Lung (tissue), 12 donors: ENCODE measurements around the gene ASB13. TPM values are rescaled to one million over a fixed set of nuclear protein-coding genes. Genes with fewer than 3 reads are reported as not detected.

ENCODE experiments used
- ATAC-seq: fragments of 200-7000 bp; cut with Tn5 transposase; one replicate; pipeline ENCODE4 v1.9.1; 2020; ENCODE audit warnings: moderate number of reproducible peaks; ENCODE audit not compliant: insufficient read depth, low FRiP score
- DNase-seq, 3 donors: peaks; one replicate each; pipeline ENCODE4 v3.0.0-alpha.2; 2013 to 2017
- H3K27ac ChIP-seq, 2 donors: one replicate each; pipeline ENCODE4 v1.5.1; 2013; ENCODE audit warnings: mild to moderate bottlenecking in 2 of 2, moderate library complexity in 2 of 2, control low read depth in 1 of 2, inconsistent platforms in 1 of 2, low read depth in 1 of 2, low read length in 1 of 2
- H3K27me3 ChIP-seq, 3 donors: one replicate each; pipeline ENCODE4 v1.5.1; 2013; ENCODE audit warnings: low read length in 2 of 3; ENCODE audit not compliant: control insufficient read depth in 3 of 3, insufficient read depth in 3 of 3
- H3K36me3 ChIP-seq, 4 donors: one replicate each; pipeline ENCODE4 v1.5.1; 2013; ENCODE audit warnings: low read length in 4 of 4, mild to moderate bottlenecking in 1 of 4, moderate library complexity in 1 of 4; ENCODE audit not compliant: control insufficient read depth in 4 of 4, insufficient read depth in 4 of 4
- H3K4me1 ChIP-seq, 5 donors: one replicate each; pipeline ENCODE4 v1.5.1; 2013; ENCODE audit warnings: low read length in 5 of 5, mild to moderate bottlenecking in 2 of 5, moderate library complexity in 1 of 5; ENCODE audit not compliant: control insufficient read depth in 5 of 5, insufficient read depth in 5 of 5
- H3K4me3 ChIP-seq: one replicate; pipeline ENCODE4 v1.5.1; 2013; ENCODE audit warnings: mild to moderate bottlenecking, control low read depth, moderate library complexity
- H3K9ac ChIP-seq, 2 donors: one replicate each; pipeline ENCODE4 v1.5.1; 2013; ENCODE audit warnings: low read length in 2 of 2, control low read depth in 1 of 2; ENCODE audit not compliant: insufficient read depth in 1 of 2
- H3K9me3 ChIP-seq, 4 donors: one replicate each; pipeline ENCODE4 v1.5.1; 2013; ENCODE audit warnings: low read length in 3 of 4, mild to moderate bottlenecking in 1 of 4, moderate library complexity in 1 of 4; ENCODE audit not compliant: control insufficient read depth in 4 of 4, insufficient read depth in 3 of 4
- CTCF ChIP-seq: IDR thresholded peaks from 2 replicates; pipeline ENCODE4 v1.5.1; 2012; ENCODE audit warnings: mild to moderate bottlenecking; ENCODE audit errors: control extremely low read depth, extremely low read depth
- WGBS, 2 donors: extraction: QIAGEN DNeasy Blood & Tissue Kit; methylation state at CpG; one replicate each; pipeline ENCODE4 v1.1.7; 2013; 5-methylcytosine and 5-hydroxymethylcytosine counted together
- polyA plus RNA-seq, 2 donors: library from polyadenylated mRNA; stranded (reverse); fragments of 200-250 nt; gene quantifications; one replicate each; pipeline ENCODE4 v1.2.1, GENCODE V29; 2013
- total RNA-seq, 2 donors: library from RNA; depleted of rRNA in 1 of 2; stranded (reverse); fragments of >200 nt in 1 of 2; gene quantifications; one replicate each; pipeline ENCODE4 v1.2.1, GENCODE V29; 2014 to 2021
- donor health status: control.
- donor health status: control.
- donor health status: Bipolar disorder and iron deficiency.
- donor health status: healthy.
- donor health status: DM: yes; HTN: yes; CAD: no.

The ASB13 gene
- total and polyA plus RNA-seq, 4 donors, result 5.2 to 26.2 (median 14.7) TPM

- no peak for ATAC-seq
- Histone ChIP-seq H3K4me3 (no peak overlapping the region), H3K4me1 (peaks cover 0 to 5% (median 0%) of the 10 kb centered on the region in 5 donors), H3K27me3 (no peaks in the 10 kb centered on the region), H3K36me3 (no peaks in the 10 kb centered on the region), H3K27ac (no peak overlapping the region), H3K9me3 (no peaks in the 10 kb centered on the region), H3K9ac (no peak overlapping the region)
- DNase-seq, result no peak
- WGBS, 2 donors, result 75 to 88% methylated on average over 12 of the region's 12 CpGs
- TF ChIP-seq CTCF, result no peak
Measured at GRCh38 chr10:5608608-5609220, 57.7 kb downstream of the ASB13 start.

- H3K36me3 ChIP-seq, result no peaks in the 10 kb centered on the region
- ATAC-seq (no peak), DNase-seq (no peak)
- H3K4me1 ChIP-seq, result peaks cover 0 to 5% (median 0%) of the 10 kb centered on the region in 5 donors
- WGBS, 2 donors, result 90 to 95% methylated on average over 7 of the region's 7 CpGs
- TF ChIP-seq CTCF, result no peak
- no peak overlapping the region for H3K4me3 ChIP-seq
- H3K9ac ChIP-seq, result no peak overlapping the region
- H3K27me3 ChIP-seq, result no peaks in the 10 kb centered on the region
- H3K9me3 ChIP-seq, result peaks cover 0 to 5% (median 0%) of the 10 kb centered on the region in 4 donors
- no peak overlapping the region for H3K27ac ChIP-seq
Measured at GRCh38 chr10:5607594-5607993, 58.8 kb downstream of the ASB13 start.

- ATAC-seq, result no peak
- H3K27me3 ChIP-seq, result no peaks in the 10 kb centered on the region
Measured at GRCh38 chr10:5606864-5607263, 59.5 kb downstream of the ASB13 start.

More at GRCh38 chr10:5606864-5607263, 59.5 kb downstream of the ASB13 start:
- DNase-seq, result no peak
- Histone ChIP-seq H3K9me3 (peaks cover 0 to 5% (median 0%) of the 10 kb centered on the region in 4 donors), H3K9ac (no peak overlapping the region), H3K27ac (no peak overlapping the region), H3K36me3 (no peaks in the 10 kb centered on the region), H3K4me3 (no peak overlapping the region), H3K4me1 (peaks cover 0 to 5% (median 0%) of the 10 kb centered on the region in 5 donors)
- 41 to 47% methylated on average over 10 of the region's 10 CpGs for WGBS, 2 donors
- no peak for TF ChIP-seq CTCF
